VCaP (cell line): ENCODE results near the gene BST1.
"Not testable (repeated sequence)": the region's sequence is repeated elsewhere in the genome, so short reads cannot be mapped to it uniquely, and the experiment has no call there.

Source experiments
- H3K27ac ChIP-seq: fragments of 450-650 bp; 2 replicates; pipeline ENCODE4 v1.5.1; 2017
- TF ChIP-seq, protein P1 (sequence below): fragments of 450-650 bp; conservative IDR thresholded peaks from 2 replicates; pipeline ENCODE4 v1.5.1; 2017; ENCODE audit warnings: mild to moderate bottlenecking, moderate library complexity

Gene BST1

DNA sequence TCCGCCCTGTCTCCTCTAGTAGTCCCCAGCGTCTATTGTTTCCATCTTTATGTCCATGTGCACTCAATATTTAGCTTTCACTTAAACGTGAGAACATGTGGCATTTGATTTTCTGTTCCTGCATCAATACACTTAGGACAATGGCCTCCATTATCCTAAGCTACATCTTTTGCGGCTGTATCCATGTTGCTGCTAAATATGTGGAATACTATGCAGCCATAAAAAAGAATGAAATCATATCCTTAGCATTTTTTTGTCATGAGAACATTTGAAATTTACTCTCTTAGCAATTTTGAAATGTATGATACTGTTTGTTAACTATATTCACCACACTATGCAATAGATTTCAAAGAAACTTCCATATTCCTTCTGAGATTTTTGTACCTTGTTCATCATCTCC lies 55.4 kb downstream of the BST1 start:
- no peak overlapping the region for H3K27ac ChIP-seq
- TF ChIP-seq, protein P1, sequence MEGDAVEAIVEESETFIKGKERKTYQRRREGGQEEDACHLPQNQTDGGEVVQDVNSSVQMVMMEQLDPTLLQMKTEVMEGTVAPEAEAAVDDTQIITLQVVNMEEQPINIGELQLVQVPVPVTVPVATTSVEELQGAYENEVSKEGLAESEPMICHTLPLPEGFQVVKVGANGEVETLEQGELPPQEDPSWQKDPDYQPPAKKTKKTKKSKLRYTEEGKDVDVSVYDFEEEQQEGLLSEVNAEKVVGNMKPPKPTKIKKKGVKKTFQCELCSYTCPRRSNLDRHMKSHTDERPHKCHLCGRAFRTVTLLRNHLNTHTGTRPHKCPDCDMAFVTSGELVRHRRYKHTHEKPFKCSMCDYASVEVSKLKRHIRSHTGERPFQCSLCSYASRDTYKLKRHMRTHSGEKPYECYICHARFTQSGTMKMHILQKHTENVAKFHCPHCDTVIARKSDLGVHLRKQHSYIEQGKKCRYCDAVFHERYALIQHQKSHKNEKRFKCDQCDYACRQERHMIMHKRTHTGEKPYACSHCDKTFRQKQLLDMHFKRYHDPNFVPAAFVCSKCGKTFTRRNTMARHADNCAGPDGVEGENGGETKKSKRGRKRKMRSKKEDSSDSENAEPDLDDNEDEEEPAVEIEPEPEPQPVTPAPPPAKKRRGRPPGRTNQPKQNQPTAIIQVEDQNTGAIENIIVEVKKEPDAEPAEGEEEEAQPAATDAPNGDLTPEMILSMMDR: no peak

GRCh38 chr4:15762460-15762859 lies 59.6 kb downstream of the BST1 start:
- H3K27ac ChIP-seq: not testable (repeated sequence)

- TF ChIP-seq, protein P1: no peak
- H3K27ac ChIP-seq: peak overlapping the region; percentile 88
Observed at GRCh38 chr4:15765391-15765790, 62.5 kb downstream of the BST1 start.

DNA sequence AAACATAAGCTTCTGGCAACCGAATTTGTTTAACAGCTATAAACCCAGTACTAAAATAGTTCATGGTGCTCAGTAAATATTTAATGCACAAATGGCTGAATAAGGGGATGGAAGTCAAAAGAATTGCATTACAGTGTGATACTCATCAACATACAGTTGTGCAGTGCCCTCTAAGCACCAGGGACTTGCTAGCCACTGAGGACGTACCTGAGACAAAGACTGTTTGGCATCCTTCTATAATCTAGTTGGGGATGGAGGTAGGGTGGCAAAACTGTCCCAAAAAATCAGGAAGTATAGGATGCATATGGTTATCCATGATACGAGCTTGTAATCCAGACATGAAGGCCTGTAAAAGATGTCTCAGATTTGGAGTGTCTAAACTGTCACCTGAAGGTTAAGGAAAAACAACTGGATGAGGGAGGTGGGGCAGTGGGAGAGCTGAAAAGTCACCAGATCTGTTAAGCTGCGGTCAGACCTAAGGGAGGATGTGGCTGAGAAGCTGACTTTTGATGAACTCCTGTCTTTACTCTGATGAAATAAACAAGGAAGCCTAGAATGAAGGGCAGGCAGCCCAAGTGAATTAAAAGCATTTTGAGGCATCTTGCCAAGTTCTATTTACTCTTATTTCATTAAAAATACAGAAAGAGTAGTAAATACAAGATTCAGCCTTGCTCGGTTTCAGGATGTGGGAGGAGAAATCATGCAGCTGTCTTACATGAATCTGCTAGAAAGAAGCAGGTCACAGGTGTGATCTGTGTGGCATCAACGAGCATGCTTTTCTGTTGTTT lies 63.2 kb downstream of the BST1 start:
- H3K27ac ChIP-seq: peak overlapping the region; percentile 88
- TF ChIP-seq, protein P1: no peak

DNA sequence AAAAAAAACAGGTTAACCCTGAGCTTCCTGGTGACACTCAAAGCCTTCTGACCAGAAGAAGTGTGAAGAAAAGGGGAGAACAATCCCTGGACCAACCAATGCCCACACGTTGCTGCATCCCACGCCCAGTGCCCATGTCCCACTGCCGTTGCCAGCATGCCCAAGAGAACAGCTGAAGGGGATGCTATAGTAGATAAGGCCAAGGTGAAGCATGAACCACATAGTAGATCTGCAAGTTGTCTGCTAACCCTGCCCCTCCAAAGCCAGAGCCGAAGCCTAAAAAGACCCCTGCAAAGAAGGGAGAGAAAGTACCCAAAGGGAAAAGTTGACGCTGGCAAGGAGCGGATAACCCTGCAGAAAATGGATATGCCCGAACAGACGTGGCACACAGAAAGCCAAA lies 64.0 kb downstream of the BST1 start:
- H3K27ac ChIP-seq: peak overlapping the region; percentile 88
- TF ChIP-seq, protein P1: no peak

- TF ChIP-seq, protein P1: no peak
- H3K27ac ChIP-seq: no peak overlapping the region
Observed at GRCh38 chr4:15769202-15769601, 66.3 kb downstream of the BST1 start.

DNA sequence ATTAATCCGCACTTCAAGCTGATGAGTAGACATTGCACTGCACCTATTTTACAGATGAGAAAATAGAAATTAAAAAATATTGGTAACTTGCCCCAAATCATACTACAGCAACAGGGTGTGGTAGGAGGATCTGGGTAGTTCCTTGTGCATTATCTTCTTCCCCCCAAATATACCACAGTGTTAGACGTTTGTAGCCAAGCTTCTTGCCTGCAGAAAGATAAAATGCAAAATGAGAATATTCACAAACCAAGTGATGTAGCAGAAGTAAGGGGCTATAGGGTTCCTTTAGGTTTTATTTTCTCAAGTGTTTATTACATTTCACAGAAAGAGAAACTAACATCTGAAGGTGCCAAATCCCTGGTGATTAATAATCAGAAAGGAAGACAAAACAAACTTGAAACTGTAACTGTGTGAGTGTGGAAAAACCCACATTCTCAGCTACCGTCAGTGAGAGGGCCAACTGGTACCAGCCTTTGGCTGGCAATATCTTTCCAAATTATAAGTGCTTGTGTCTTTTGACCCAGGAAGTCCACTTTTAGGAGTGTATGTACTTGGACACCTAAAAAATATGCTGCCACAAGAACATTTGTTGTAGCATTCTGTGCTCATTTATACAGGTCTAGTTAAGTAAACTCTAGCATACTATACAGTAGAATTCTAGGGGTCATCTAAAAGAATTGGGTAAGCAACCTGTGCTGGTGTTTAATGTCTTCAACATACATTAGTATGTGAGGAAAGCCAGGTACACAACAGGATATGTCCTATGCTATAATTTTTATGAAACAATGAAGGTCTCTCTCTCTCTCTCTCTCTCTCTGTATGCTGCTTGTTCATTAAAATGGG lies 68.6 kb downstream of the BST1 start:
- TF ChIP-seq, protein P1: no peak
- no peak overlapping the region for H3K27ac ChIP-seq
